Measurements from ENCODE around the gene PRR18. TPM values are rescaled to one million over a fixed set of nuclear protein-coding genes. Genes with fewer than 3 reads are reported as not detected.

Gene PRR18
- total RNA-seq, 1 experiment from 2014 or later, result 0.23 TPM

DNA sequence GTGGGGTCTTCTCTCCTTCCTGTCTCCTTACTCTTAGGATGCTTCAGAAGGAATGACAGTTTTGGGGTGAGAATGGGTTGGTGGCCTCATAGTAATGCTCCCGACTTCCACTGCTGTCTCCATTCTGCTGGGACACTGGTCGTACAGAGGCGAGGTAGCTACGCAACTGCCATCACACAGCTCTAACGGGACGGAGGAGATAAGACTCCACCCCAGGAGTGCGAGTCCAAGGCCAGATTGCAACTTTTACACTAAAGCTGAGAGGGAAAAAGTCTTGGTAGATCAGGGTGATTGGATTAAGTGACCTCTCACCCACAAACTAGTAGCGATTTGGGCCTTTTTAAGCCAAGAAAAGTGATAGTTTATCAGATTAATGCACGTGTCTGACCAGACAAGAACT lies 1.8 kb upstream of the PRR18 start:
- H3K9me3 ChIP-seq (ENCODE audit: control insufficient read depth, insufficient read depth, low read depth, low read length), result no peaks in the 10 kb centered on the region
- H3K27me3 ChIP-seq (ENCODE audit: control insufficient read depth, insufficient read depth, low read length), result peaks cover 5% of the 10 kb centered on the region
- DNase-seq (ENCODE audit: low read depth, low spot score) (no peak), ATAC-seq (no peak)
- CTCF ChIA-PET, result no interaction called here
- POLR2A ChIA-PET, result interaction anchor here (0.6 kb wide), 1 partner anchor 32 kb away, joined by 3 read pairs; no protein-coding TSS in a partner anchor
- no peak overlapping the region for H3K27ac ChIP-seq (ENCODE audit: low read length)
- H3K4me3 ChIP-seq (ENCODE audit: low read depth in 2 of 2, low read length in 2 of 2), result no peak overlapping the region
- H3K4me1 ChIP-seq (ENCODE audit: control insufficient read depth, insufficient read depth, low read length), result no peaks in the 10 kb centered on the region
- in situ Hi-C loops (cut with HindIII; ENCODE audit: low pct_unique_long_range_greater_than_20kb, low sequenced_read_pairs), result no loop called here
- no TSS peak for BruUV-seq (replicated peaks)
- intact Hi-C loops (cut with micrococcal nuclease; ENCODE audit: unreplicated experiment), result no loop called here
- TF ChIP-seq, protein P1, sequence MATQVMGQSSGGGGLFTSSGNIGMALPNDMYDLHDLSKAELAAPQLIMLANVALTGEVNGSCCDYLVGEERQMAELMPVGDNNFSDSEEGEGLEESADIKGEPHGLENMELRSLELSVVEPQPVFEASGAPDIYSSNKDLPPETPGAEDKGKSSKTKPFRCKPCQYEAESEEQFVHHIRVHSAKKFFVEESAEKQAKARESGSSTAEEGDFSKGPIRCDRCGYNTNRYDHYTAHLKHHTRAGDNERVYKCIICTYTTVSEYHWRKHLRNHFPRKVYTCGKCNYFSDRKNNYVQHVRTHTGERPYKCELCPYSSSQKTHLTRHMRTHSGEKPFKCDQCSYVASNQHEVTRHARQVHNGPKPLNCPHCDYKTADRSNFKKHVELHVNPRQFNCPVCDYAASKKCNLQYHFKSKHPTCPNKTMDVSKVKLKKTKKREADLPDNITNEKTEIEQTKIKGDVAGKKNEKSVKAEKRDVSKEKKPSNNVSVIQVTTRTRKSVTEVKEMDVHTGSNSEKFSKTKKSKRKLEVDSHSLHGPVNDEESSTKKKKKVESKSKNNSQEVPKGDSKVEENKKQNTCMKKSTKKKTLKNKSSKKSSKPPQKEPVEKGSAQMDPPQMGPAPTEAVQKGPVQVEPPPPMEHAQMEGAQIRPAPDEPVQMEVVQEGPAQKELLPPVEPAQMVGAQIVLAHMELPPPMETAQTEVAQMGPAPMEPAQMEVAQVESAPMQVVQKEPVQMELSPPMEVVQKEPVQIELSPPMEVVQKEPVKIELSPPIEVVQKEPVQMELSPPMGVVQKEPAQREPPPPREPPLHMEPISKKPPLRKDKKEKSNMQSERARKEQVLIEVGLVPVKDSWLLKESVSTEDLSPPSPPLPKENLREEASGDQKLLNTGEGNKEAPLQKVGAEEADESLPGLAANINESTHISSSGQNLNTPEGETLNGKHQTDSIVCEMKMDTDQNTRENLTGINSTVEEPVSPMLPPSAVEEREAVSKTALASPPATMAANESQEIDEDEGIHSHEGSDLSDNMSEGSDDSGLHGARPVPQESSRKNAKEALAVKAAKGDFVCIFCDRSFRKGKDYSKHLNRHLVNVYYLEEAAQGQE (IDR thresholded peaks at IDR 0.05; ENCODE audit: insufficient read depth in 1 of 2, low read depth in 2 of 2, low read length in 1 of 2), result no peak
- TF ChIP-seq SIN3A (IDR thresholded peaks at IDR 0.05; ENCODE audit: borderline replicate concordance, insufficient read depth, low read depth, low read length) (no peak), CTCF (IDR thresholded peaks at IDR 0.05) (no peak), POLR2AphosphoS5 (IDR thresholded peaks at IDR 0.05; ENCODE audit: low read depth, low read length) (no peak), TCF7L2 (IDR thresholded peaks at IDR 0.05; ENCODE audit: low read depth, low read length) (no peak)
- no peaks in the 10 kb centered on the region for H3K36me3 ChIP-seq (ENCODE audit: control insufficient read depth, insufficient read depth, low read length)

GRCh38 chr6:166308769-166309589 lies 787 bp upstream of the PRR18 start:
- DNase-seq (ENCODE audit: low read depth, low spot score) (no peak), ATAC-seq (no peak)
- Histone ChIP-seq H3K27ac (ENCODE audit: low read length) (no peak overlapping the region), H3K9me3 (ENCODE audit: control insufficient read depth, insufficient read depth, low read depth, low read length) (no peaks in the 10 kb centered on the region), H3K4me1 (ENCODE audit: control insufficient read depth, insufficient read depth, low read length) (no peaks in the 10 kb centered on the region), H3K4me3 (ENCODE audit: low read depth in 2 of 2, low read length in 2 of 2) (no peak overlapping the region; a peak in 1 of 4 replicates), H3K27me3 (ENCODE audit: control insufficient read depth, insufficient read depth, low read length) (peaks cover 5% of the 10 kb centered on the region), H3K36me3 (ENCODE audit: control insufficient read depth, insufficient read depth, low read length) (no peaks in the 10 kb centered on the region)
- BruUV-seq (replicated peaks), result no TSS peak
- ChIA-PET POLR2A (no interaction called here), CTCF (no interaction called here)
- TF ChIP-seq TCF7L2 (IDR thresholded peaks at IDR 0.05; ENCODE audit: low read depth, low read length) (no peak), CTCF (IDR thresholded peaks at IDR 0.05) (no peak), SIN3A (IDR thresholded peaks at IDR 0.05; ENCODE audit: borderline replicate concordance, insufficient read depth, low read depth, low read length) (no peak)
- intact Hi-C loops (cut with micrococcal nuclease; ENCODE audit: unreplicated experiment) (no loop called here), in situ Hi-C loops (cut with HindIII; ENCODE audit: low pct_unique_long_range_greater_than_20kb, low sequenced_read_pairs) (no loop called here)
